ENCODE measurements around the gene VSTM1.

GRCh38 chr19:54009440-54009839 is 54.3 kb downstream of the VSTM1 start:
- TF ChIP-seq, protein P1, sequence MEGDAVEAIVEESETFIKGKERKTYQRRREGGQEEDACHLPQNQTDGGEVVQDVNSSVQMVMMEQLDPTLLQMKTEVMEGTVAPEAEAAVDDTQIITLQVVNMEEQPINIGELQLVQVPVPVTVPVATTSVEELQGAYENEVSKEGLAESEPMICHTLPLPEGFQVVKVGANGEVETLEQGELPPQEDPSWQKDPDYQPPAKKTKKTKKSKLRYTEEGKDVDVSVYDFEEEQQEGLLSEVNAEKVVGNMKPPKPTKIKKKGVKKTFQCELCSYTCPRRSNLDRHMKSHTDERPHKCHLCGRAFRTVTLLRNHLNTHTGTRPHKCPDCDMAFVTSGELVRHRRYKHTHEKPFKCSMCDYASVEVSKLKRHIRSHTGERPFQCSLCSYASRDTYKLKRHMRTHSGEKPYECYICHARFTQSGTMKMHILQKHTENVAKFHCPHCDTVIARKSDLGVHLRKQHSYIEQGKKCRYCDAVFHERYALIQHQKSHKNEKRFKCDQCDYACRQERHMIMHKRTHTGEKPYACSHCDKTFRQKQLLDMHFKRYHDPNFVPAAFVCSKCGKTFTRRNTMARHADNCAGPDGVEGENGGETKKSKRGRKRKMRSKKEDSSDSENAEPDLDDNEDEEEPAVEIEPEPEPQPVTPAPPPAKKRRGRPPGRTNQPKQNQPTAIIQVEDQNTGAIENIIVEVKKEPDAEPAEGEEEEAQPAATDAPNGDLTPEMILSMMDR (IDR thresholded peaks at IDR 0.05) = no peak
- no peak for TF ChIP-seq POLR2A (IDR thresholded peaks at IDR 0.05)
